Measurements from ENCODE around the gene CAMTA1. TPM values are rescaled to one million over a fixed set of nuclear protein-coding genes. Genes with fewer than 3 reads are reported as not detected.

The CAMTA1 gene
- total and polyA plus RNA-seq, 9 of the 15 experiments (the other 6 are each of a cell fraction or from before 2014, with no cell fraction given) = 43.9 to 161 (median 65.9) TPM

DNA sequence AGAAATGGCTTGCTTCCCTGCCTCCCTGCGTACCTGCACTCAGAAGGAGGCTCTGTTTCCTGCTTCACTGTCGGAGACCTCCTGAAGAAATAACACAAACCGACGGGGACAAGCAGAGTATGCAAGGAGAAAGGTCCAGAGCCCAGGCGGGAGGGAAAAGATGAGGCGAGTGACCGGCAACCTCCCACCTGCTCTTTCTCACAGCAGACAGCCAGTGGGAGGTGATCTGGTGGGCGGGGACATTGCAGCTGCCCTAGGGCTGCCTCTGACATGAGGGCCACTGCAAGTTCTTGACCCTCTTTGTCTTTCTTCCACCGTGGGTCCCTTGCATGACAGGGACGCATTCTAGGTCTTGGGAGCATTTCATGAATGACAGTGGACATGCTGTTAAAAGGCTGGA lies 368.2 kb downstream of the CAMTA1 start (continued):
- TF ChIP-seq, protein P1, sequence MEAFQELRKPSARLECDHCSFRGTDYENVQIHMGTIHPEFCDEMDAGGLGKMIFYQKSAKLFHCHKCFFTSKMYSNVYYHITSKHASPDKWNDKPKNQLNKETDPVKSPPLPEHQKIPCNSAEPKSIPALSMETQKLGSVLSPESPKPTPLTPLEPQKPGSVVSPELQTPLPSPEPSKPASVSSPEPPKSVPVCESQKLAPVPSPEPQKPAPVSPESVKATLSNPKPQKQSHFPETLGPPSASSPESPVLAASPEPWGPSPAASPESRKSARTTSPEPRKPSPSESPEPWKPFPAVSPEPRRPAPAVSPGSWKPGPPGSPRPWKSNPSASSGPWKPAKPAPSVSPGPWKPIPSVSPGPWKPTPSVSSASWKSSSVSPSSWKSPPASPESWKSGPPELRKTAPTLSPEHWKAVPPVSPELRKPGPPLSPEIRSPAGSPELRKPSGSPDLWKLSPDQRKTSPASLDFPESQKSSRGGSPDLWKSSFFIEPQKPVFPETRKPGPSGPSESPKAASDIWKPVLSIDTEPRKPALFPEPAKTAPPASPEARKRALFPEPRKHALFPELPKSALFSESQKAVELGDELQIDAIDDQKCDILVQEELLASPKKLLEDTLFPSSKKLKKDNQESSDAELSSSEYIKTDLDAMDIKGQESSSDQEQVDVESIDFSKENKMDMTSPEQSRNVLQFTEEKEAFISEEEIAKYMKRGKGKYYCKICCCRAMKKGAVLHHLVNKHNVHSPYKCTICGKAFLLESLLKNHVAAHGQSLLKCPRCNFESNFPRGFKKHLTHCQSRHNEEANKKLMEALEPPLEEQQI (IDR thresholded peaks at IDR 0.05) = no peak
- TF ChIP-seq OTX1 (CRISPR knock-in tag; IDR thresholded peaks at IDR 0.05) (no peak), BCL6 (CRISPR knock-in tag; IDR thresholded peaks at IDR 0.05) (no peak), ZC3H8 (IDR thresholded peaks at IDR 0.05) (no peak), DNMT1 (IDR thresholded peaks at IDR 0.05) (no peak), MAFK (IDR thresholded peaks at IDR 0.05; ENCODE audit: low read length) (no peak), NR2C2 (CRISPR knock-in tag; IDR thresholded peaks at IDR 0.05) (no peak), NR2C2 (tag; IDR thresholded peaks at IDR 0.05) (no peak)
- TF ChIP-seq, protein P2, sequence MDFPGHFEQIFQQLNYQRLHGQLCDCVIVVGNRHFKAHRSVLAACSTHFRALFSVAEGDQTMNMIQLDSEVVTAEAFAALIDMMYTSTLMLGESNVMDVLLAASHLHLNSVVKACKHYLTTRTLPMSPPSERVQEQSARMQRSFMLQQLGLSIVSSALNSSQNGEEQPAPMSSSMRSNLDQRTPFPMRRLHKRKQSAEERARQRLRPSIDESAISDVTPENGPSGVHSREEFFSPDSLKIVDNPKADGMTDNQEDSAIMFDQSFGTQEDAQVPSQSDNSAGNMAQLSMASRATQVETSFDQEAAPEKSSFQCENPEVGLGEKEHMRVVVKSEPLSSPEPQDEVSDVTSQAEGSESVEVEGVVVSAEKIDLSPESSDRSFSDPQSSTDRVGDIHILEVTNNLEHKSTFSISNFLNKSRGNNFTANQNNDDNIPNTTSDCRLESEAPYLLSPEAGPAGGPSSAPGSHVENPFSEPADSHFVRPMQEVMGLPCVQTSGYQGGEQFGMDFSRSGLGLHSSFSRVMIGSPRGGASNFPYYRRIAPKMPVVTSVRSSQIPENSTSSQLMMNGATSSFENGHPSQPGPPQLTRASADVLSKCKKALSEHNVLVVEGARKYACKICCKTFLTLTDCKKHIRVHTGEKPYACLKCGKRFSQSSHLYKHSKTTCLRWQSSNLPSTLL (IDR thresholded peaks at IDR 0.05) = no peak
- TF ChIP-seq, protein P3, sequence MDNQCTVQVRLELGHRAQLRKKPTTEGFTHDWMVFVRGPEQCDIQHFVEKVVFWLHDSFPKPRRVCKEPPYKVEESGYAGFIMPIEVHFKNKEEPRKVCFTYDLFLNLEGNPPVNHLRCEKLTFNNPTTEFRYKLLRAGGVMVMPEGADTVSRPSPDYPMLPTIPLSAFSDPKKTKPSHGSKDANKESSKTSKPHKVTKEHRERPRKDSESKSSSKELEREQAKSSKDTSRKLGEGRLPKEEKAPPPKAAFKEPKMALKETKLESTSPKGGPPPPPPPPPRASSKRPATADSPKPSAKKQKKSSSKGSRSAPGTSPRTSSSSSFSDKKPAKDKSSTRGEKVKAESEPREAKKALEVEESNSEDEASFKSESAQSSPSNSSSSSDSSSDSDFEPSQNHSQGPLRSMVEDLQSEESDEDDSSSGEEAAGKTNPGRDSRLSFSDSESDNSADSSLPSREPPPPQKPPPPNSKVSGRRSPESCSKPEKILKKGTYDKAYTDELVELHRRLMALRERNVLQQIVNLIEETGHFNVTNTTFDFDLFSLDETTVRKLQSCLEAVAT (IDR thresholded peaks at IDR 0.05) = no peak
